SK-N-SH treated with all-trans-retinoic acid at 6 μM for 48 hours (cell line): ENCODE measurements around the gene NAALADL2.

Experiments
- TF ChIP-seq, protein P1 (sequence below): fragments of 250-450 bp; sonication (Bioruptor Pico); IDR thresholded peaks from 2 replicates; pipeline ENCODE4 v1.5.1; 2021; ENCODE audit warnings: mild to moderate bottlenecking, moderate library complexity
- TF ChIP-seq, protein P2 (sequence below): fragments of 250-450 bp; sonication (Bioruptor Pico); IDR thresholded peaks from 2 replicates; pipeline ENCODE4 v1.5.1; 2020; ENCODE audit warnings: low read depth, mild to moderate bottlenecking, moderate library complexity

DNA sequence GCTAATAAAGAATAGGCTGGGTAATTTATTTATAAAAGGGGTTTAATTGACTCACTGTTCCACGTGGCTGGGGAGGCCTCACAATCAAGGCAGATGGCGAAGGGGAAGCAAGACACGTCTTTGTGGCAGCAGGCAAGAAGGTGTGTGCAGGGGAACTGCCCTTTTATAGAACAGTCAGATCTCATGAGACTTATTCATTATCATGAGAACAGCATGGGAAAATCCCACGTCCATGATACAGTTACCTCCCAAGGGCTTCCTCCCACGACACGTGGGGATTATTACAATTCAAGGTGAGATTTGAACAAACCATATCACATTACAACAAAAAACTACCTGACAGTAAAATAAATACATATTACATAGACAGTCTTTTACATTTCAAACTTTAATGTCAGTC lies 414.9 kb downstream of the NAALADL2 start:
- TF ChIP-seq, protein P1, sequence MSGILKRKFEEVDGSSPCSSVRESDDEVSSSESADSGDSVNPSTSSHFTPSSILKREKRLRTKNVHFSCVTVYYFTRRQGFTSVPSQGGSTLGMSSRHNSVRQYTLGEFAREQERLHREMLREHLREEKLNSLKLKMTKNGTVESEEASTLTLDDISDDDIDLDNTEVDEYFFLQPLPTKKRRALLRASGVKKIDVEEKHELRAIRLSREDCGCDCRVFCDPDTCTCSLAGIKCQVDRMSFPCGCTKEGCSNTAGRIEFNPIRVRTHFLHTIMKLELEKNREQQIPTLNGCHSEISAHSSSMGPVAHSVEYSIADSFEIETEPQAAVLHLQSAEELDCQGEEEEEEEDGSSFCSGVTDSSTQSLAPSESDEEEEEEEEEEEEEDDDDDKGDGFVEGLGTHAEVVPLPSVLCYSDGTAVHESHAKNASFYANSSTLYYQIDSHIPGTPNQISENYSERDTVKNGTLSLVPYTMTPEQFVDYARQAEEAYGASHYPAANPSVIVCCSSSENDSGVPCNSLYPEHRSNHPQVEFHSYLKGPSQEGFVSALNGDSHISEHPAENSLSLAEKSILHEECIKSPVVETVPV, result no peak
- TF ChIP-seq, protein P2, sequence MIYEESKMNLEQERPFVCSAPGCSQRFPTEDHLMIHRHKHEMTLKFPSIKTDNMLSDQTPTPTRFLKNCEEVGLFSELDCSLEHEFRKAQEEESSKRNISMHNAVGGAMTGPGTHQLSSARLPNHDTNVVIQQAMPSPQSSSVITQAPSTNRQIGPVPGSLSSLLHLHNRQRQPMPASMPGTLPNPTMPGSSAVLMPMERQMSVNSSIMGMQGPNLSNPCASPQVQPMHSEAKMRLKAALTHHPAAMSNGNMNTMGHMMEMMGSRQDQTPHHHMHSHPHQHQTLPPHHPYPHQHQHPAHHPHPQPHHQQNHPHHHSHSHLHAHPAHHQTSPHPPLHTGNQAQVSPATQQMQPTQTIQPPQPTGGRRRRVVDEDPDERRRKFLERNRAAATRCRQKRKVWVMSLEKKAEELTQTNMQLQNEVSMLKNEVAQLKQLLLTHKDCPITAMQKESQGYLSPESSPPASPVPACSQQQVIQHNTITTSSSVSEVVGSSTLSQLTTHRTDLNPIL, result no peak
